Activated CD4-positive, CD25-positive, alpha-beta regulatory T cell treated with anti-CD3 and anti-CD28 coated beads, Interleukin-2, amount 50 U/mL, for 72 hours (primary cell): ENCODE measurements around the gene NR5A1.

Experiments
- DNase-seq: peaks from one replicate; pipeline ENCODE4 v3.0.0; 2021

Gene NR5A1

DNA sequence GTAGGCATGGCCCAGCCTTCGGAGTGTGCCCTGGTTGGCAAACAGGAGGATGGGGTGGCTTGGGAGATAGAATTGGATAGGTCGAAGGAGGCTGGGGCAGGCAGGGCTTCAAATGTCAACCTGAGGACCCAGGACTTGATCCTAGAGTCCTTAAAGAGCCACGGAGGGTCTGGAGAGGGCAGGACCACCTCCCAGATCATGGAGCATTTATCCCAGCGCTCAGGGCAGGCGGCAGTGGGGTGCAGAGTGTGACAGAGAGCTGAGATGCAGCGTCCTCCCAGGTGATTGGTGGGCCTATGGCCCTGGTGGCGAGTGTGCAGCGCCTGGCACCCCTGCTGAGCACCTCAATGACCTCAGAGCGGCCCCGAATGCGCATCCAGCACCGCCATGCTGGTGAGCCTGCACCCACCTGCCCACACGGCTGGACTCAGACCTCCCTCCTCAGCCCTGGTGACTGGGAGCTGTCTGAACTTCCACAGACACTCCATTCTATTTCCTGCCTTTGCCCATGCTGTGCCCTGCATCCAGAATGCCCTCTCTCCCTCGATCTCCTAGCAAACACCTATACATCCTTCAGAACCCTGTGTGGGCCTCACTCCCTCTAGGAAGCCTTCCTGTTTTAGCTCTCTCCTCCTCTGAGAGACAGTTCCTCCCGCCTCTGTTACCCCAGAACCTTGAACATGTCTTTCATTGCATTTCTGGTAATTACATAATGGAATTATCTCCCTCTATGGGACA lies 50.7 kb downstream of the NR5A1 start:
- DNase-seq = no peak

GRCh38 chr9:124455820-124456219 lies 51.4 kb downstream of the NR5A1 start:
- DNase-seq = no peak

- no peak for DNase-seq
Measured at GRCh38 chr9:124454791-124455443, 52.3 kb downstream of the NR5A1 start.

DNA sequence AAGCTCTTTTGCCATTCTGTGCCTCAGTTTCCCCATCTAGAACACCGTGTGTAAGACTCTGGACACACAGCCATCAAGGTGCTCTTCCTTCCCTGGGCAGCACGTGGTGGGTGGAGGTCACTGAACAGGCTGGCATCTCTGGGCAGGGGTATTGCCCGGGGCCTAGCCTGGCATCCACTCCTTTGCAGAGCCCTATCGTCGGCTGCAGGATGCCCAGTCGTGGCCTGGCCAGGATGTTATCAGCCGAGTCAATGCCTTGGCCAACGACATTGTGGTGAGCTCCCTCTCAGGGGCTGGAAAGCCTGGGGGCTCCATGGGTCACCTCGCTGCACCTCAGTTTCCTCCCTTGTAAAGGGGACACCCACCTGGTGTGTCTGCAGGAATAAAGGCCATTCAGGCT lies 52.9 kb downstream of the NR5A1 start:
- DNase-seq = no peak

DNA sequence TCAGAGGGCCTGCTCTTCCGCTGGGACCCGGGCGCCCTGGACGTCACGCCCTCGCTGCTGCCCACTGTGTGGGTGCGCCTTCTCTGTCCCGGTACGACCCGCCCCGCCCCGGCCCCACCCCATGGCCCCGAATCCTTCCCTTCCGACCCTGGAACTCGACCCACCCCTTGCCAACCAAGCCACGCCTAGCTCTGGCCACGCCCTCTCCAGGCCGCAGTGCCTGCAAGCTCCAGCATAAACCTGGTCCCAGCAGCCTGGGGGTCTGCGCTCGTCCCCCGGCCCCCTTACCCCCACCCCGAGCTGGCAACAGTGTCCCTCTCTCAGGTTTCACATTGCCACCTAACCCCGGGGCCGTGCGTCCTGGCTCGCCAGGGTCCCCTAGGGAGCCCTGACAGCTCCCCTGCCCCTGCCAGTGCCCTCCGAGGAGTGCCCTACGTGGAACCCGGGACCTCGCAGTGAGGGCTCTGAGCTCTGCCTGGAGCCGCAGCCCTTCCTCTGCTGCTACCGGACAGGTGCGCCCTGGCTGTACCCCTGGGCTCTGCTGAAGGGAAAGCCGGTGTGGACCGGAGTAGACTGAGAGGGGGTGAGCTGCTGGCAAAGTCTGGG lies 53.5 kb downstream of the NR5A1 start:
- DNase-seq = no peak

DNA sequence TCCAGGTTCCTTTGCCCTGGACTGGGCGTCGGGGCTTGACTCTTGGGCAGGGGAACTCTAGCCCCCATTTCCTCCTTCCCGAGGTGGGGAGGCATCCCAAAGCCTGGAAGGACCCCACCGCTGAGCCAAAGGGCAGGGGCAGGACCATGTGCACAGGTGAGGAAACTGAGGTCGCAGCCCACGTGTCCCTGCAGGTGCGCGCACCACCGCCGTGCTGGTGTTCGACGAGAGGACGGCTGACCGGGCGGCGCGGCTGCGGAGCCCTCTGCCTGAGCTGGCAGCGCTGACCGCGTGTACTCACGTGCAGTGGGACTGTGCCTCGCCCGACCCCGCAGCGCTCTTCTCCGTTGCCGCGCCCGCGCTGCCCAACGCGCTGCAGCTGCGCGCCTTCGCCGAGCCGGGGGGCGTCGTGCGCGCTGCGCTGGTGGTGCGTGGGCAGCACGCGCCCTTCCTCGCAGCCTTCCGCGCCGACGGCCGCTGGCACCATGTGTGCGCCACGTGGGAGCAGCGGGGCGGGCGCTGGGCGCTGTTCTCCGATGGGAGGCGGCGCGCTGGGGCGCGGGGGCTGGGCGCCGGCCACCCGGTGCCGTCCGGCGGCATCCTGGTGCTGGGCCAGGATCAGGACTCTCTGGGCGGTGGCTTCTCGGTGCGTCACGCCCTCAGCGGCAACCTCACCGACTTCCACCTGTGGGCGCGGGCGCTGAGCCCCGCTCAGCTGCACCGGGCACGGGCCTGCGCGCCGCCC lies 54.2 kb downstream of the NR5A1 start:
- no peak for DNase-seq

DNA sequence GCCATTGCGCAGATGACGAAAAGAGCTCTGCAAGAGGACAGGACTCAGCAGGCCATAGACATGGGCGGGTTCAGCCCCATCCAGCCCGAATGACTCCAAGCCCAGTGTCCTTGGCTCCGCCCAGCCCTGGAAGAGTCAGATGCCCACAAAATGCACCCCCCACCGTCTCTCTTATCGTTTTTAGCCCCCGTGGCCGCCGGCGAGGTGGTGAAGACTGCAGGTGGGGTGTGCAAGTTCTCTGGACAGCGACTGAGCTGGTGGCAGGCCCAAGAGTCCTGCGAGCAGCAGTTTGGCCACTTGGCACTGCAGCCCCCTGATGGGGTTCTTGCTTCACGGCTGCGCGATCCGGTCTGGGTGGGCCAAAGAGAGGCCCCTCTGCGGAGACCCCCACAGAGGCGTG lies 54.9 kb downstream of the NR5A1 start:
- DNase-seq = no peak

- no peak for DNase-seq
Measured at GRCh38 chr9:124450931-124451661, 56.1 kb downstream of the NR5A1 start.

DNA sequence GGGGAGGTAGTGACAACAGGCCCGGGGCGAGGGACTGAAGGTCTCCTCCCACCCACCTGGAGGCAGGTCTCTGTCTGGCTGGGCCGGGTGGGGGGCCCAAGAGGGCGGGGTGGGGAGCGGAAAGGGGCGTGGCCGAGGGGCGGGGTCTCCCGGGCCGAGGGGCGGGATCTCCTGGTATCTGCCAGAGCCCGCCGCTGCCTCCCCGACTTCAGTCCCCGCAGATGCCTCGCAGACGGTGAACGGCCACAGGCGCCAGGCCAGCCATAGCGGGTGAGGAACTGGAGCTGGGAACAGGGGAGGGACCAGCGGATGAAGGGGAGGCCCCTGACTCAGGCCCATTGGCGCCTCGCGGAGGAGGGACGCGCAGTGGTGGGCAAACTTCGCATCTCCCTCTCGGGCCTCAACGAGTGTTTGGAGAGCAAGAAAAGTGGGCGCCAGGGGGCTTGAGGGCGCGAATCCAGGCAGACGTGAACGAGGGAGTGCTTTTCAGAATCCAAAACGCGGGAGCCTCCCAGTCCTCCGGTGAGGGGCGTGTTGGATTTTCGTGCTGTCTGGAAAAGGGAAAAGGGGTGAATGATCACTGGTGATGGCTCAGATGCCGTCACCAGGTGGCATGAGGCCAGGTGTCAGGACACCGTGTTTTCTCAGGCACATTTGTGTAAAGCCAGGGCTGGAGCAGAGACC lies 56.8 kb downstream of the NR5A1 start, which contains the start of gene ADGRD2:
ADGRD2 (plus strand) TSS at position 211 of the 684 bp plus-strand sequence. CDS start 1,216 bp downstream, outside the sequence.
- no peak for DNase-seq

- no peak for DNase-seq
Measured at GRCh38 chr9:124449381-124450151, 57.6 kb downstream of the NR5A1 start.

DNA sequence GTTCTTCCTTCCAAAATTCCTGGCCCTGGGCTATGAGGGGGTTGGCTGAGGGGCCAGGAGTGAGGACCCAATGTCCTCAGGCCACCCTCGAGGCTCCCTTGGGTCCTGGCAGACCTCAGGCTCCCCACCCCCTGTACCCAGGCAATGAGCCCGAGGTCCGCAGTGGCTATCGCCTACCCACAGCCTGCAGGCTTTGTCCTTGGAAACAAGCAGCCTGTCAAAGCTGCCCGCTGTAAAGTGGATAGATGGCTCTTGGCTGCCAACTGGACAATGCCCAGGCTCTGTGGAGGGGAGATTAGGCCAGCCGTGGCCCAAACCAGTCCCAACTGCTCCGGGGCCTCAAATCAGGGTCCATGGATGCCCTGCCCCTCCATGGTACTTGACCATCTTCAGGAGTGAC lies 59.2 kb downstream of the NR5A1 start:
- DNase-seq = no peak

DNA sequence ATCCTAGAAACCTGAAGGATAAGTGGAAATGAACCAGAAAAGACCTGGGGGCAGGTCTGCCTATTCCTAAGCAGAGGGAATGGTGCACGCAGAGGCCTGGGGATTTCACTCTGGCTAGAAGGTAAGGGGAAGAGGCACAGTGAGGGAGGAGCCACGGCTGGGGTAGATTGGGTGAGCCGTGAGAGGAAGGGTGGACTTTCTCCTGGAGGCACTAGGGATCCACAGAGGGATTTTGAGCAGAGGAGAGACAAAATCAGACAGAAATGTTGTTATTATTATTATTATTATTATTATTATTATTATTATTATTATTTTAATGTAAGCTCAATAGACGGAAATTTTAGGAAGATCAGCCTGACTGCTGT lies 59.9 kb downstream of the NR5A1 start:
- no peak for DNase-seq

GRCh38 chr9:124444166-124444565 lies 63.0 kb downstream of the NR5A1 start:
- no peak for DNase-seq

GRCh38 chr9:124443625-124444024 lies 63.6 kb downstream of the NR5A1 start:
- DNase-seq = no peak

DNA sequence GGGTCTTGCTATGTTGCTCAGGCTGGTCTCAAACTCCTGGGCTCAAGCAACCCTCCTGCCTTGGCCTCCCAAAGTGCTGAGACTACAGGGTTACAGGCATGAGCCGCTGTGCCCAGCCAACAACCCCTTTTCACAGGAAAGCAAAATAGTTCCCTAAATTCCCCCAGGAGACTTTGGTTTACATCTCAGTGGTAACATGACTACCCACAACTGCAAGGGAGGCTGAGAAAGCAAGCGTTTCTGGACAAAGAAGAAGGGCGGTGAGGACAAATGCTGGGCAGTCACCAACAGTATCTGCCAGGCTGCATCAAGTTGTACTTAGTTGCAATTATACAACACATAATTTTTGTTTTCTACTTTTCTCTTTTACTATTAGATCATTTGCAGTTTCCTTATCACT lies 64.4 kb downstream of the NR5A1 start:
- no peak for DNase-seq

DNA sequence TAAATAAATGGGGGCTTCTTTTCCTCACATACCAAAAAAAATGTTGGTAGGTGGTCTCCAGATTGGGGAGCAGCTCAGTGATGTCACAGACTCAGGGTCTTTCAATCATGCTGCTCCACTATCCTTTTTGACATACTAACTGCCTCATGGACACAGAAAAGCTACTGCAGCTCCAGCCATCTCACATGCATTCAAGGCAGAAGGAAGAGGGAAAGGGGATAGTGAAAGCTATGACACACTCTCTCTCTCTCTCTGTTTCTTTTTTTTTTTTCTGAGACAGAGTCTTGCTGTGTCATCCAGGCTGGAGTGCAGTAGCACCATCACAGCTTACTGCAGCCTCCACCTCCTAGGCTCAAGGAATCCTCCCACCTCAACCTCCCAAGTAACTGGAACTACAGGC lies 64.8 kb downstream of the NR5A1 start:
- no peak for DNase-seq

GRCh38 chr9:124441291-124441690 lies 65.9 kb downstream of the NR5A1 start:
- DNase-seq = no peak

- no peak for DNase-seq
Measured at GRCh38 chr9:124440786-124441185, 66.4 kb downstream of the NR5A1 start.

DNA sequence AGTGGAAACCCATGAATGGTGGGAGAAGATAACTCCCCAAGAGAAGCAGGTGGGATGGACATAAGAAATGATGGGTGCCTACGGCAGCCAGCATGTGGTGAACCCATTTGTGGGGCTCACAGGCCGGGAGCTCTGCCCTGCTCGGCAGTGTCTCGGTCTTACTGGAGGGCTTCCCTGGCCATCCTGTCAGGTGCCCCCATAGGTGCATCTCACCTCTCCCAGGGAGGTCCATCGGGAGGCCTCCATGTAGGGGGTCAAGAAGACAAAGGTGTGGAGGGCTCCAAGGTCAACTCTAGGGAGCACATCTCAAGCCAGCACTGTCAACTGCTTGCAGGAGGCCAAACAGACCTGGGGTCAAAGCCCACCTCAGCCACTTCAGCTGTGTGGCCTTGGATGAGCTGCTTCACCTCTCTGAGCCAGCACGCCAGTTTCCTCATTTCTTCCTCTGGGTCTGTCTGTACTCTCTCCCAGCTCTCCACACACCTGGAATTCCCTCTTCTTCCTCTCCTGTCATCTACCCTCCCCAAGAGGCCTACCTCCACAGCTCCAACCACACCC lies 67.4 kb downstream of the NR5A1 start:
- no peak for DNase-seq

- DNase-seq = no peak
Measured at GRCh38 chr9:124439086-124439485, 68.1 kb downstream of the NR5A1 start.

GRCh38 chr9:124438091-124438490 lies 69.1 kb downstream of the NR5A1 start:
- no peak for DNase-seq
